Keratinocyte (primary cell): ENCODE measurements around the gene LILRA6. TPM values are rescaled to one million over a fixed set of nuclear protein-coding genes. Genes with fewer than 3 reads are reported as not detected.
"Not testable (repeated sequence)": the region's sequence is repeated elsewhere in the genome, so short reads cannot be mapped to it uniquely, and the experiment has no call there.

Experiments
- DNase-seq: peaks from one replicate; pipeline ENCODE4 v3.0.0-alpha.2; 2011; ENCODE audit warnings: low read depth, missing footprints, low spot score
- FAIRE-seq: peaks from 2 replicates; lab custom pipeline; 2011; peaks lifted over from hg19 to GRCh38; lab: Jason Lieb, UNC
- H2AFZ ChIP-seq: 2 replicates; pipeline ENCODE4 v1.6.0; 2012; ENCODE audit warnings: low read length, control low read depth, inconsistent platforms; ENCODE audit not compliant: control insufficient read depth
- H3K27ac ChIP-seq: 2 replicates; pipeline ENCODE4 v1.5.1; 2011; ENCODE audit warnings: low read length; ENCODE audit not compliant: control insufficient read depth, insufficient read depth
- H3K27me3 ChIP-seq: 3 replicates; pipeline ENCODE4 v1.6.0; 2011; ENCODE audit warnings: low read length; ENCODE audit not compliant: control insufficient read depth, insufficient read depth; ENCODE audit errors: extremely low read depth
- H3K36me3 ChIP-seq, 2 experiments: 2 replicates in 1 of 2; 3 replicates in 1 of 2; pipeline ENCODE4 v1.5.1; 2011; ENCODE audit warnings: low read length in 2 of 2, mild to moderate bottlenecking in 1 of 2; ENCODE audit not compliant: control insufficient read depth in 2 of 2, insufficient read depth in 2 of 2; ENCODE audit errors: extremely low read depth in 1 of 2
- H3K4me1 ChIP-seq: 3 replicates; pipeline ENCODE4 v1.5.1; 2011; ENCODE audit warnings: low read length; ENCODE audit not compliant: control insufficient read depth, insufficient read depth; ENCODE audit errors: extremely low read depth
- H3K4me2 ChIP-seq: 3 replicates; pipeline ENCODE4 v1.6.0; 2011; ENCODE audit warnings: low read depth, low read length; ENCODE audit not compliant: control insufficient read depth, insufficient read depth; ENCODE audit errors: extremely low read depth
- H3K4me3 ChIP-seq, 3 experiments: fragments of 200-600 bp in 1 of 3; sonication (generic) in 1 of 3; 2 replicates in 2 of 3; 3 replicates in 1 of 3; pipeline ENCODE4 v1.5.1; 2011 to 2016; ENCODE audit warnings: low read length in 3 of 3, mild to moderate bottlenecking in 3 of 3, control low read depth in 2 of 3, inconsistent platforms in 1 of 3, low read depth in 1 of 3, mixed read lengths in 1 of 3, mixed run types in 1 of 3, moderate library complexity in 1 of 3; ENCODE audit not compliant: control insufficient read depth in 2 of 3, insufficient read depth in 2 of 3; ENCODE audit errors: extremely low read depth in 1 of 3
- H3K79me2 ChIP-seq: 2 replicates; pipeline ENCODE4 v1.6.0; 2012; ENCODE audit warnings: low read length; ENCODE audit not compliant: control insufficient read depth, insufficient read depth
- H3K9ac ChIP-seq: 3 replicates; pipeline ENCODE4 v1.6.0; 2011; ENCODE audit warnings: low read length; ENCODE audit not compliant: control insufficient read depth, insufficient read depth; ENCODE audit errors: extremely low read depth
- H3K9me1 ChIP-seq: 3 replicates; pipeline ENCODE4 v1.6.0; 2011; ENCODE audit warnings: low read length; ENCODE audit not compliant: control insufficient read depth, insufficient read depth; ENCODE audit errors: extremely low read depth
- H3K9me3 ChIP-seq: 2 replicates; pipeline ENCODE4 v1.5.1; 2012; ENCODE audit warnings: low read depth, low read length; ENCODE audit not compliant: control insufficient read depth
- H4K20me1 ChIP-seq: 3 replicates; pipeline ENCODE4 v1.6.0; 2011; ENCODE audit warnings: low read length; ENCODE audit not compliant: control insufficient read depth, insufficient read depth; ENCODE audit errors: extremely low read depth
- CTCF ChIP-seq, 3 experiments: IDR thresholded peaks in 1 of 3; conservative IDR thresholded peaks in 1 of 3; optimal IDR thresholded peaks in 1 of 3; 2 replicates in 2 of 3; 3 replicates in 1 of 3; pipeline versions ENCODE3 to v1.5.1; 2011; ENCODE audit warnings: low read length in 3 of 3, mild to moderate bottlenecking in 3 of 3, moderate library complexity in 2 of 3, control low read depth in 1 of 3, inconsistent platforms in 1 of 3; ENCODE audit not compliant: insufficient read depth in 2 of 3; ENCODE audit errors: extremely low read depth in 1 of 3
- EZH2 ChIP-seq: IDR thresholded peaks from one replicate; pipeline ENCODE4 v1.6.1; 2012; ENCODE audit warnings: inconsistent platforms, mild to moderate bottlenecking, low read length, moderate library complexity
- dilution Hi-C: fragments of 300-500 bp; cut with MboI; formaldehyde crosslinking; loops from one replicate; pipeline ENCODE4 v1.7.0; 2020; ENCODE audit warnings: low sequenced_read_pairs; ENCODE audit not compliant: extremely low pct_ligation_motif_present
- polyA plus RNA-seq, 5 experiments: library from polyadenylated mRNA; depleted of rRNA in 3 of 5; stranded (reverse) in 3 of 5; stranded (forward) in 1 of 5; unstranded in 1 of 5; fragments of >200 nt; gene quantifications; 1 replicate in 1 of 5; 2 replicates in 3 of 5; 3 replicates in 1 of 5; pipeline versions ENCODE4 v1.2.1 to v1.2.3, GENCODE V29; 2011 to 2012; ENCODE audit warnings: missing spikeins in 2 of 5, low read depth in 1 of 5, low replicate concordance in 1 of 5

LILRA6 gene
- polyA plus RNA-seq, 1 donor (not counting 4 experiments of a cell fraction or from before 2014, with no cell fraction given) = not detected

- H3K9ac ChIP-seq, H3K79me2 ChIP-seq, dilution Hi-C loops, DNase-seq, H3K4me3 ChIP-seq, H3K36me3 ChIP-seq, H3K4me2 ChIP-seq, H2AFZ ChIP-seq, H3K9me3 ChIP-seq, H3K27ac ChIP-seq, FAIRE-seq, H3K9me1 ChIP-seq, H3K27me3 ChIP-seq, H4K20me1 ChIP-seq, H3K4me1 ChIP-seq: not testable (repeated sequence)
These were observed 1.9 kb downstream of the LILRA6 start for GRCh38 chr19:54240372-54241336.

- H4K20me1 ChIP-seq, H3K79me2 ChIP-seq, dilution Hi-C loops, H3K27ac ChIP-seq, H3K9me1 ChIP-seq, H3K4me1 ChIP-seq, H3K4me2 ChIP-seq, H3K9ac ChIP-seq, H3K27me3 ChIP-seq, DNase-seq, H3K36me3 ChIP-seq, FAIRE-seq, H2AFZ ChIP-seq, H3K4me3 ChIP-seq, H3K9me3 ChIP-seq: not testable (repeated sequence)
These were observed 2.9 kb downstream of the LILRA6 start for GRCh38 chr19:54239491-54240371.

GRCh38 chr19:54233941-54234340, 8.6 kb downstream of the LILRA6 start:
- no peak for DNase-seq
- H4K20me1 ChIP-seq = no peaks in the 10 kb centered on the region
- dilution Hi-C loops = no loop called here

More at GRCh38 chr19:54233941-54234340, 8.6 kb downstream of the LILRA6 start:
- no peak overlapping the region for H3K4me2 ChIP-seq
- FAIRE-seq = no peak
- no peaks in the 10 kb centered on the region for H3K36me3 ChIP-seq
- H3K4me1 ChIP-seq = no peaks in the 10 kb centered on the region
- H3K9ac ChIP-seq = no peak overlapping the region
- H3K4me3 ChIP-seq = no peak overlapping the region
- no peaks in the 10 kb centered on the region for H3K79me2 ChIP-seq
- no peaks in the 10 kb centered on the region for H3K9me1 ChIP-seq
- no peak for TF ChIP-seq CTCF (optimal IDR thresholded peaks at IDR 0.05 in 1 of 3, IDR thresholded peaks at IDR 0.05 in 1 of 3, conservative IDR thresholded peaks at IDR 0.05 in 1 of 3; ENCODE audit: extremely low read depth in 1 of 3, insufficient read depth in 2 of 3, low read length in 3 of 3)
- TF ChIP-seq EZH2 = no peak
- no peak overlapping the region for H2AFZ ChIP-seq
- no peaks in the 10 kb centered on the region for H3K9me3 ChIP-seq
- no peaks in the 10 kb centered on the region for H3K27me3 ChIP-seq
- no peak overlapping the region for H3K27ac ChIP-seq
